Activated CD4-positive, alpha-beta T cell treated with anti-CD3 and anti-CD28 coated beads for 48 hours (primary cell): ENCODE data around the gene MKLN1.
"Not testable (repeated sequence)": the region's sequence is repeated elsewhere in the genome, so short reads cannot be mapped to it uniquely, and the experiment has no call there.

Source experiments
- DNase-seq: peaks from one replicate; pipeline ENCODE4 v3.0.0-alpha.2; 2020

MKLN1 gene

DNA sequence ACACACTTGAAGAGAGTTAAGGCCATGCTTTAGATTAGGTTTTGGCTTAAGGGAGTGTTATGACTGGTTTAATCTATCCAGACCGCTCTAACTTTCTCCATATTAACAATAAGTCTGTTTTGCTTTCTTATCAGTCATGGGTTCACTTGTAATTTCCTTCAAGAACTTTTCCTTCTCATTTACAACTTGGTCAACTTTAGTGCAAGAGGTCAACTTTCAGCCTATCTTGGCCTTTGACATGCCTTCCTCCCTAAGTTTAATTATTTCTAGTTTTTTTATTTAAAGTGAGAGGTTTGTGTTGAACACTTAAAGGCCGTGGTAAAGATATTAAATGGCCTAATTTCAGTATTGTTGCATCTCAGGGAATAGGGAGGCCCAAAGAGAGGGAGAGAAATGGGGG lies 75.6 kb downstream of the MKLN1 start:
- no peak for DNase-seq

DNA sequence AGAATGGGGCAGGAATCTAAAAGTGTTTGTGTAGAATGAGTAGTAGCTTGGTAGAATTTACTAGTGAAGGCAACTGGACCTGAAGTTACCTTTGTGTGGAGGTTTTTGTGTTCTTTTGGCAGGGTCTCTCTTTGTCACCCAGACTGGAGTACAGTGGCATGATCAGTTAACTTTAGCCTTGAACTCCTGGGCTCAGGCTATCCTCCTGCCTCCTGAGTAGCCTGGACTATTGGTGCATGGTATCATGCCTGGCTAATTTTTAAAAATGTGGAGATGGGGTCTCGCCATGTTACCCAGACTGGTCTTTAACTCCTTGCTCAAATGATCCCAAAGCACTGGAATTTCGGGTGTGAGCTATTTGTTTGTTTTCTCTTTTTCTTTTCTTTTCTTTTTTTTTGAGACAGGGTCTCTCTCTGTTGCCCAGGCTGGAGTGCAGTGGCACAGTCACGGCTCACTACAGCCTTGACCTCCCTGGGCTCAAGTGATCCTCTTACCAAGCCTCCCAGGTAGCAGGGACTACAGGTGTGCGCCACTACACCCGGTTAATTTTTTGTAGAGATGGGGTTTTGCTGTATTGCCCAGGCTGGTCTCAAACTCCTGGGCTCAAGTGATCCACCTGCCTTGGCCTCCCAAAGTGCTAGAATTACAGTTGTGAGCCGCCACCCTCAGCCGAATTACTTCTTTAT lies 76.7 kb downstream of the MKLN1 start:
- no peak for DNase-seq

DNA sequence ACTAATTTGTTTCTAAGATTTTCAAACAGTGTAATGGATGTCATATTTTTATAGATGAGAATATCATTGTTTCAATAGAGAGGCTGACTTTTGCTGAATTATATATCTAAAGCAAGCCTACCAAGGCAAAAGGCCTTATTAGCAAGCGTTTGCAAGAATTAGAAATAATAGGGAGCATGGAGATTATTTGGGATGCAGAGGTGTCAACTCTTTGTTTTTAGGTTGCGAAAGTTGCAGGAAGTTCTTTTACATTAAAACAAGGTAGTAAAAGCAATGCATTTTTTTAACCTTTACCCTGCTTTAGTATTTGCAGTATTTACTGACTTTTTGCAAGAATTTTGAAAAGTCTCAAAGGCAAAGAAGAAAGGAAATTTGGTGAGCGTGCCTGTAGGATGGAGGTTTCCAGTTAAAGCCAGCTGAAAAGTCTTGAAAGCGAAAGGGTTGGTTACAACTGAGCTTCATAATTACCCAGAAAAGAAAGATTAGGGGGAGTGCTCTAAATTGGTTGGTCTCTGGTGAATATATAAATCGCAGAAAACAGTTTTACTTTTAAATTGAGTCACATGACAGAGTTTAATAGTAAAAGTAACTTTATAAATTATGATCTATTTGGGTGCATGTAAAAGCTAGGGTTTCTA lies 81.6 kb downstream of the MKLN1 start:
- no peak for DNase-seq

DNA sequence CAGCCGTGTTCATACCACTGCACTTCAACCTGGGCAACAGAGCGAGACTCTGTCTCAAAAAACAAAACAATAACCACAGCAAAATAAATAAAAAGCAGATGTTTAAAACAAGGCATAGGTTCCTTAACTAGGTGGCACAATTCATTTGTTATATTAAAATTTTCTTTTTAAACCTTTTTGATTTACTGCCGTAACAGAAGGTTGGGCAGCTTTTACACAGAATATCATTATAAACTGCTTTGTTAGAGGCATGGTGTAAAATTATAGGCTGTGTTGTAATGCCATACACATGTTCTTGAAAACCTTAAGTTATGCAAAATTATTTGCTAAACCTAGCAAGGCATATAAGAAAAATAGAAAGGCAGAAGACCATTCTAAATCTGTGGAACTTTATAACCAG lies 84.4 kb downstream of the MKLN1 start:
- DNase-seq: no peak

DNA sequence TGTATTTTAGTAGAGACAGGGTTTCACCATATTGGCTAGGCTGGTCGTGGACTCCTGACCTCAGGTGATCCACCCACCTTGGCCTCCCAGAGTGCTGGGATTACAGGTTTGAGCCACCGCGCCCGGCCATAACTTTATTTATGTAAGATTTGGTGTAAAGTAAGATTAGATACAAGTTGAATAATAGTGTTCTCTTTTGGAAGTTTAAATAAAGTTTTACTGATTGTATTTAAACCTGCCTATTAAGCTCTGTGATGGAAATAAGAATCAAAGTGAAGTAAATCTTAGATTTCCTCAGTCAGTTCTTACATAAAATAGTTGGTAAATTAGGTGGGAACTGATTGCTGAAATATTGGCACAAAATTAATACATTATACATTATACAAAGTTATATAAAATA lies 86.0 kb downstream of the MKLN1 start:
- DNase-seq: no peak

DNA sequence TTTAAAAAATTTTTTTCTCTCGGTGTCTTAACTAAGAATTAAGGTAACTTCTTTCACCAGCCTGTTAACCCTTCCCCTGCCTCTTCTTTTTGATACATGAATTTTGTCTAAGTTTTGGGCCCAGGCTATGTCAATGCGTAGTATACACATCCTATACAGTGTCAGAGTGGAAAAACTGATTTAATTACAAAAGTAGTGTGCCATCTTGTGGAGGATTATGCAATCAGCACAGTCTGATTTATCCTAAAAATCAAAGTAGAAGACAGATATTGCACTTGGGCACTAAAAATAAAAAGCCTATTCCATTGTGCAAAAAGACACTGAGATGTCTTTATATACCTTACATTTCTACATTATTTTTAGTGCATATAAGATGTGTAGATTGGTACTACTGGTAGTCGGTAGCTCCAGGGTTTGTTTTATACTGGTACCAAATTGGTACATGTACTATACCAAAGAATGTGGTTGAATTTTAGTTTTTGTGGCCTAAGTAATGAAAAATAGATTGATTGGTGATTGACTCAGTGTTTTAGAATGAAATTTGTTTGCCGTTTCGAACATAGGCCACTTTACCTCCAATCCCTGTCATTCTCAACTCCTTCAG lies 96.6 kb downstream of the MKLN1 start:
- no peak for DNase-seq

DNA sequence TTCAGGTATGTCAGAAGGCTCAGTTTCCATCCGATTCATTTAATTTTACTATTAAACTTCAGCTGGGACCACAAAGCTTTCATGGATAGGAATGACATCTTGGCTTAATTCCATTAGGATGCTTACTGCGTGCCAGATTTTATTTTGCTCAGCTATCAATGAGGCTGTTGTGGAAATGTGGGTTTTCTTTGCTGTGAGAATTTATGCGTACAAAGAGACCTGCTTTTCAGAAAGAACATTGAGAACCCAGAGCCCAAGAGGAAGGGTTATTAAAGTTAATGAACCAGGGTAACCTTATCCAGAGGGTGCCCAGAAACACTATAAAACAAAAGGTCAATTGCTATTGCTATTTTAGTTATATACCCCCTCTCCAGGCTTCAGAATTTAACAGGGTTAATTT lies 98.3 kb downstream of the MKLN1 start:
- no peak for DNase-seq

DNA sequence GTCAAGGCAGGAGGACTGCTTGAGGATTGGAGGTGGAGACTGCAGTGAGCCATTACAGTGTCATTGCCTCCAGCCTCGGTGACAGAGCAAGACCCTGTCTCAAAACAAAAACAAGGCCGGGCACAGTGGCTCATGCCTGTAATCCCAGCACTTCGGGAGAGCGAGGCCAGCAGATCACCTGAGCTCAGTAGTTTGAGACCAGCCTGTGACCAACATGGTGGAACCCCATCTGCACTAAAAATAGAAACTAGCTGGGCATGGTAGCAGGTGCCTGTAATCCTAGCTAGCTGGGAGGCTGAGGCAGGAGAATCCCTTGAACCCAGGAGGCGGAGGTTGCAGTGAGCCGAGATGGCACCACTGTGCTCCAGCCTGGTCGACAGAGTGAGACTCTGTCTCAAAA lies 103.2 kb downstream of the MKLN1 start:
- not testable (repeated sequence) for DNase-seq

DNA sequence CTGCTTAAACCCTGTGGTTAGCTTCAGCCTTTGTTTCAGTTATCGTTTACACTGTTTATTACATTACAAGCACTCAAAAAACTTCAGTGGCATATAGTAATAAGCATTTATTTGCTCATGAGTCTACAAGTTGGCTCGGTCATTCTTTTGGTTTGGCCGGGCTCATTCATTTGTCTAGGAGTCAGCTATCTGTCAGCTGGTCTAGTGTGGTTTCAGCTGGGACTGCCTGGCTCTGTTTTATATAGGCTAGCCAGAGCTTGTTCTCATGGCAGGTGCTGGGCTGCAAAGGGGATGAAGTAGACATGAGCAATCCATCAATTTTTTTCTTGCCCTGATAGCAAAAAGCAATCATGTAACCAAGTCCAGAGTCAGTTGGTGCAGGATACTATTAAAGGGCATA lies 103.6 kb downstream of the MKLN1 start:
- DNase-seq: no peak

DNA sequence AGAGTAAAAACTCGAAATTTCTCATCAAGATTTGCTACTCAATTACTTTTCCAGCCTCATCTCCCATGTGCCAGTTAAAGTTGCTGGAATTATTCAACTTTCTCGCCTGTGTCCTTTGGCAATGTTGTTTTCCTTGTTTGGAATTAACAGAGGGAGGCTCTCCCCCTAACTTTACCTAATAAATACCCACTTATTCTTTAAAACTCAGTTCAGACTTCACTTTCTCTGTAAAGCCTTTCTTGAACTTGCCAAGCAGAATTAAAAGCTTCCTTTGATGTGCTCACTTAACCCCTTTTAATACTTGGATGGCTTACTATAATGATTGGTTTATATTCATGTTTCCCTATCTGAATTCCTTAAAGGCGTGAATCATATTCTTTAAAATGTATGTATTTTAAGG lies 104.1 kb downstream of the MKLN1 start:
- no peak for DNase-seq

DNA sequence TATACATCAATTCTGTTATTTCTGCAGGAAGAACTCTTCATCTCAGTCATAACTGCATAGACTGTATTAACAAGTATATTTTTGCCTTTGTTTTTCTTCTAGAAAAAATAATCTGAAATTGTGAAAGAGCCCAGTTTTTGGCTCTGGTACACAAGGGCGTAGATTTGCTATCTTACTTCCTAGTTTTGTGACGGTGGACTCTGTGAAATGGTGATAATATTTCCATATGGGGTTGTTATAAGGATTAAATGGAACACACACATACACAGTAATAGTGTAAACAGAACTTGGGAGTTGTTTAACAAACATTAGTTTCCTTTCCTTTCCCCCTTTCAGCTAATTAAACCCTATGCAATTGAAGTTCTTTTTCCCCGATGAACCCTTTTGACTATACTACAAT lies 108.7 kb downstream of the MKLN1 start:
- DNase-seq: no peak

DNA sequence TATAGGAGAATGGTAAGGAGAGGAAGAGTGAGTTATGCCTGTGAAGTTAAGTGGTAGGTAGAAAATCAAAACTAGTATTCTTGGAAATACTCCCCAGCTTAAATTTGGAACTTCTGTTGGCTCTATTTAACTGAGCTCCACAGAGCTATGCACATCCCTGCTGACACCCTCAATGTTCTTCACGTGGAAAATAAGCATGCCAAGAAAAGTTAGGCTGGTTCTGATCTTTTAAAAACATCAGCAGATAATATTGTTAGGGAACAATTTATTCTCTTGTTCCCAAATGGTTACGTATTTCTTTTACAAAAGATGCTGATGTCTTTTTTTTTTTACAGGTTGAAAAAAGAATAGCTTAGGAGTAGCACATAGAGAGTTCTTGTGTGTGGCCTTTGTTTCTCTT lies 111.3 kb downstream of the MKLN1 start:
- no peak for DNase-seq

DNA sequence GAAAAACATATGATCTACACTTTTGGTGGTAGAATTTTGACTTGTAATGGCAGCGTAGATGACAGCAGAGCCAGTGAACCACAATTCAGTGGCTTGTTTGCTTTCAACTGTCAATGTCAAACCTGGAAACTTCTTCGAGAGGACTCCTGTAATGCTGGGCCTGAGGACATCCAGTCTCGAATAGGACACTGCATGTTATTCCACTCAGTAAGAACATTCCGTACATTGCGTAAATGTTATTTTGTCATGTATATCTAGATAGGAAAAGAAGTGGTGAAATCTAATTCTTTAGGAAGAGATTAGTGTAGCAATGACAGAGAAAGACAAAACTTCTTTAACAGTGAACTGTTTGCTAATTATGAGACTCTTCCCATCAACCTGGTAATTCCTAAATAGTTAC lies 115.8 kb downstream of the MKLN1 start:
- no peak for DNase-seq

DNA sequence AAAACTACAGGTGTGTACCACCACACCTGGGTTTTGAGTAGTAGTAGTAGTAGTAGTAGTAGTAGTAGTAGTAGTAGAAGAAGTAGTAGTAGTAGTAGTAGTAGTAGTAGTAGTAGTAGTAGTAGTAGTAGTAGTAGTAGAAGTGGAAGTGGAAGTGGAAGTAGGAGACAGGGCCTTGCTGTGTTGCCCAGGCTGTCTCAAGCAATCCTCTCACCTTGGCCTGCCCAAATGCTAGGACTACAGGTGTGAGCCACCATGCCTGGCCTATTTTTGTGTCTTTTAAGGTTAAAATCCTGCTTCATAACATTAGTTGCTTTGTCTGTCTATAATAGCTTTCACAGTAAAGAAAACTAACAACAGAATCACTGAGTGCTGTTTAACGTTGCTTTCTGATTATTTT lies 117.0 kb downstream of the MKLN1 start:
- no peak for DNase-seq

DNA sequence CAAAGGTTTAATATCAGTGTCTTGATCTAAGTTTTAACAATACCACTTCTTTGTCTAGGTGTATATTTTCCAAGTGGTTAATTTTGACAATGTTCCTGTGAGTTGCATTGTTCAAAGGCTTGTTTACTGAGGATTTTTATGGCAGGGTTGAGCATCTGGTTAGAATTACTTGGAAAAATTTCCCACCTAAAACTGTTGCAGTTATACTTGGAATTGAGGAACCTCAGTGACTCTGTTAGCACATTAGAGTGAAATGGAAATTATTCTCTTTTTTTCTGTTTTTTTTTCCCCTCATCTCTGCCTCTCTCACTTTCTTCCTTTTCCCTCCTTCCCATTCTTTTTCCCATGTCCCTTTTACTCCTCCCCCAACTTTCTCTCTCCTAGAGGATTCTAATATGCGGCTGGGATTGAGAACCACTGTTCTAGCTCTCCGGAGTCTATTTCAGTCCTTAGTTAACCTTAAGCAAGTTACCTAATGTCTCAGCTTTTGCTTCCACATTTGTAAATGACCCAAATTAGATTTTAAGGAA lies 121.8 kb downstream of the MKLN1 start:
- DNase-seq: no peak

DNA sequence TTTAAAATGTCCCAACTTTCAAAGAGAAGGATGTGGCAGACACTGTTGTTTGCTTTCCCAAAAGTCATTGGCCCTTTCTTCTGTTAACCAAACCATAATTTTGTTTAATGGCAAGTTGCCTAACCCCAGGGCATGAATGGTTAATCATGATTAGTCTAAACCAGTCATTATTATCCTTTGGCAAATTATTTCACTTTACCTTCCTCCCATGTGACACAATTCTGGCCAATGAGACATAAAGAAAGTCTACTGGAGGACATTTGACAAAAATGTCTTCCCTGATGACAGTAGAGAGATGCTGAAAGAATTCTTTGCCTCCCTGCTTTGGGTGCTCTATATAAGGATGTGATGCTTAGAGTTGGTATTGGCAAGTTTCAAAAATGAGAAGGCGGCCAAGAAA lies 126.8 kb downstream of the MKLN1 start:
- no peak for DNase-seq

DNA sequence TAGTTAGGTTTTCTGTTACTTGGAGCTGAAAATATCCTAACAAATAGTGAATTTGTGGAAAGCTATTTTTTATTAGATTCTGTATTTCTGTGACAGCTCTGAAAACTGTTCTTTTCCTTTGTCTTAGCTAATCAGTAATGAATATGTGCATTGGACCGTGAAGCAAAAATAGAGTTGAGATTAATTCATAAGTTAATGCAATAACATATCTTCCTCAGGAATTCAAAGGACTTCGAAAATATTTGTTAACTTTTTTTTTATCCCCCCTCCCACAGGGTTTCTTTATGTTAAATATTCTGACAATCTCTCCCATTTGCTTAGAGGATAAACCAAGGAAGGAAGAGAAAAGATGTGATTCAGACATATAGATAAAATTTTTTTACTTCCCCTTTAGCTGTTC lies 127.3 kb downstream of the MKLN1 start:
- DNase-seq: no peak

DNA sequence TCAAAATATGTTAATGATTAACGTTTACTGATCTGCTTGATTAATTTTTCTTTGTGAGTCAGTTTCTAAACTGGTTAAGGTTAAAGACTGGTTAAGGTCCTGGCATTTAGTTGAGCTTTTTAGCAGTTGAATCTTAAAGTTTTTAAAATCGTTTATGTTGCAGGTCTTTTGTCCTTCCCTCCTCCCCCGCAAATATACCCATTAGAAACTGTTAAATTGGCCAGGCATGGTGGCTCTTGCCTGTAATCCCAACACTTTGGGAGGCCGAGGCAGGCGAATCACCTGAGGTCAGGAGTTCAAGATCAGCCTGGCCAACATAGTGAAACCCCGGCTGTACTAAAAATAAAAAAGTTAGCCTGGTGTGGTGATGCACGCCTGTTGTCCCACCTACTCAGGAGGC lies 127.9 kb downstream of the MKLN1 start:
- no peak for DNase-seq

DNA sequence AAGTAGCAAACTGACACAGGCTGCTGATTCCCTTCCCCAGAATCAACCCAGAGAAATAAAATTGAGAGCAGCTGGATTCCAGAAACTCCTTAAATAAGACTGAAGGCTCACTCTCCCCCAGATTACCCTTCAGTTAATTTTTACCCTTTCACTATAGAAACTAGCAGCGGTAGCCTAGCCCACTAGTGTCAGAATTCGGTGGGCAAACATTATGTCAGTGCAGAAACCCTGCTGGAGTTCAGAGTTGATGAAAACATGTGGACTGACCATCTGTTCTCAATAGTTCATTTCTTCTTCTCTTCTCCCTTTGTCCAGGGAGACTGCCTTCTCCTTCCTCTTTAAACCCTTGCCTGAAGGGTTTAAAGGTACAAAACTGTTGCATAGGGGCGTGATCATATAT lies 128.7 kb downstream of the MKLN1 start:
- DNase-seq: no peak

DNA sequence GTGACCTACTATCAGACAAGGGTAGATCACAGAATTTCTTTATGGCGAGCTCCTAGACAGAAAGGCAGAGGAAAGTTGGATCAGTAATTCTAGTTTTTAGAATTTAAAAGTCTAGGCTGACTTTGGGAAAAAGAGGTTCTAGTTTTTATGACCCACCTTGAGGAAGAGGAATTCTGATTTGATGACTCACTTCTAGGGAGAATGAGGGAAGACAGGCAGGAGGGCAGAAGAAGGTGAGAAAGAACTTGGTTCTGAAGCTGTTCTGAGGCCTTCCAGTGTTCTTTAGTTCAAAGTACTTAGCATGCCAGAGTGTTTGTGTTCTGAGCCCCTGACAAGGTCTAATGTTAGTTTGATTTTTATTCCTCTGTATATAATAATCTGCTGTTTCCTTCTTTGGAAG lies 131.6 kb downstream of the MKLN1 start:
- no peak for DNase-seq

DNA sequence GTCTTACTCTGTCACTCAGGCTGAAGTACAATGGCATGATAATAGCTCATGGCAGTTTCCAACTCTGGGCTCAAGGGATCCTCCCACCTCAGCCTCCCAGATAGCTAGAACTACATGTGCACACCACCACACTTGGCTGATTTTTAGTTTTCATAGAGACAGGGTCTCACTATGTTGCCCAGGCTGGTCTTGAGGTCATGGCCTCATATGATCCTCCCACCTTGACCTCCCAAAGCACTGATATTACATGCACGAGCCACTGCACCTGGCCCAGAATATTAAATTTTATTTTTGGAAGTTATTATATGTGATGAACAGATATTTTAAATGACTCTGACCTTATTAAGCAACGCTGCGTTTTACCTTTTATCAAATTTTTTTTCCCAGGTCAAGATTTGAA lies 134.4 kb downstream of the MKLN1 start:
- no peak for DNase-seq

DNA sequence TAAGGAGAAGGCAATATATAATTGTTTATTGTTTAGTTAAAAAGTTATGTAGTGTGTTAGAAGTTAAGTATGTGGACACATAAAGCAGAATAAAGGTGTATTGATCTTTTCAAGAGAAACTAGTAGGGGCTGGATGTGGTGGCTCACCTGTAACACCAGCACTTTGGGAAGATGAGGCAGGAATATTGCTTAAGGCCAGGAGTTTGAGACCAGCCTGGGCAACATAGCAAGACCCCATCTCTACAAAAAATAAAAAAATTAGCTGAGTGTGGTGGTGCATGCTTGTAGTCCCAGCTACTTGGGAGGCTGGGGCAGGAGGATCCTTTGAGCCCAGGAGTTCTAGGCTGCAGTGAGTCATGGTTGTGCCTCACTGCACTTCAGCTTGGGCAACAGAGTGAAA lies 135.0 kb downstream of the MKLN1 start:
- not testable (repeated sequence) for DNase-seq

DNA sequence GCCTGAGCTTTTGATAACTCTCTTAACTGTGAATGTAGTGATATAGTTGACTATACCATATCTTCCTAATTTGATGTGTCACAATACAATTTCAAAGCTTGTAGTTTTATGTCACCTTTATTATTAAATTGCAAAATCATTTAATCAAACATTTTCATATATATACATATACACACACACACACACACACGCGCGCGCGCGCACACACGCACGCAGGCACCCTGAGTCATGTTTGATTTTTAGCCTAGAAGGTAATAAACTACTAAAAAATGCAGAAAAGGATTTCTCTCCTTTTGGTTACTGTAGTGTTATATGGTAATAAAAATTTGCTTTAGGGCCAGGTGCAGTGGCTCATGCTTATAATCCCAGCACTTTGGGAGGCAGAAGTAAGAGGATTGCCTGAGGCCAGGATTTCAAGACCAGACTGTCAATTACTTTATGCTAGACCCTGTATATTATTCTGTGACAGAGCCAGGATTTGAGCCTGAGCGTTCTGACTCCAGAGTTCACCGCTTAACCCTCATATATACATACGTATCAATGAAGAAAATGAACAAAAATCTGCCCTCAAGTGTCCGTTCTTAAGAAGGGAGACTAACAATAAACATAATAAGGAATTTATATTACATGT lies 139.2 kb downstream of the MKLN1 start:
- no peak for DNase-seq

DNA sequence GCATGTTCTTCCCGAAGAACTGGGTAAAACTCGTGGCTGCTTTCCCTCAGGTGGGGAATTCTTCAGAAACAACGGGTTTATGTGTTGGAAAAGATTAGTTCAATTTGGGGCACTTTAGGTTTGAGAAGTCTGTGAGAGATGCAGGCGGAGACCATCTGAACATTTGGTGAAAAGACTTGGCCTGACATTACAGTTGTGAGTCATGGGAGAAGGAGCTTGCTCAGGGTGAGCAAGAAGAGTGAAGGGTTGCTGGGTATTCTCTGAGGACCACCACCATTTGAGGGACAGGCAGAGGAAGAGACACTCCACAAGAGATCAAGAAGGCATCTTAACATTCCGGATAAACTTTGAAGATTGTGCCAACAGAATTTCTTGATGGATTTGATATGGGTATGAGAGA lies 140.1 kb downstream of the MKLN1 start:
- no peak for DNase-seq
